Measurements from ENCODE around the gene ZNF544.

- TF ChIP-seq TSHZ2 (CRISPR knock-in tag; IDR thresholded peaks at IDR 0.05) (no peak), RARB (CRISPR knock-in tag; IDR thresholded peaks at IDR 0.05) (no peak), POU6F1 (CRISPR knock-in tag; IDR thresholded peaks at IDR 0.05; ENCODE audit: borderline replicate concordance, low read depth) (no peak), ZFP30 (CRISPR knock-in tag; IDR thresholded peaks at IDR 0.05) (no peak), ZFP3 (CRISPR knock-in tag; IDR thresholded peaks at IDR 0.05) (no peak), PATZ1 (CRISPR knock-in tag; IDR thresholded peaks at IDR 0.05; ENCODE audit: borderline replicate concordance) (no peak), ZC3H10 (CRISPR knock-in tag; IDR thresholded peaks at IDR 0.05) (no peak), CREB5 (CRISPR knock-in tag; IDR thresholded peaks at IDR 0.05; ENCODE audit: low read depth) (no peak), BACH2 (CRISPR knock-in tag; IDR thresholded peaks at IDR 0.05; ENCODE audit: borderline replicate concordance) (no peak), ZNF8 (CRISPR knock-in tag; IDR thresholded peaks at IDR 0.05) (no peak), PPARA (CRISPR knock-in tag; IDR thresholded peaks at IDR 0.05; ENCODE audit: borderline replicate concordance) (no peak), TCF4 (CRISPR knock-in tag; IDR thresholded peaks at IDR 0.05; ENCODE audit: borderline replicate concordance) (no peak)
Measured at GRCh38 chr19:58307736-58308135, 79.0 kb downstream of the ZNF544 start.

Measured in SK-N-SH treated with all-trans-retinoic acid at 6 μM for 48 hours (cell line).